Spleen (tissue), 7 donors: ENCODE data around the gene UXT.
"Not testable (repeated sequence)": the region's sequence is repeated elsewhere in the genome, so short reads cannot be mapped to it uniquely, and the experiment has no call there.

Source experiments
- POLR2A ChIP-seq, 3 donors: fragments of 450-650 bp; IDR thresholded peaks; one replicate each; pipeline ENCODE4 v1.5.1; 2017; ENCODE audit warnings: antibody characterized with exemption in 3 of 3, mild to moderate bottlenecking in 1 of 3
- TF ChIP-seq, protein P1 (sequence below), 11 experiments: fragments of 200-600 bp in 7 of 11; fragments of 450-650 bp in 4 of 11; sonication (generic) in 4 of 11; IDR thresholded peaks in 8 of 11; conservative IDR thresholded peaks in 3 of 11; 1 replicate in 7 of 11; 2 replicates in 4 of 11; pipeline versions ENCODE4 v1.4.0 to v1.8.0; 2016 to 2021; ENCODE audit warnings: antibody characterized with exemption in 11 of 11, inconsistent platforms in 4 of 11, mild to moderate bottlenecking in 1 of 11
- donor health status: DM: no; HTN: no; CAD: no; lungs with moderate emphysema.
- donor health status: DM: no; HTN: no; CAD: no.
- donor health status: DM: no; HTN: no; CAD: no.

DNA sequence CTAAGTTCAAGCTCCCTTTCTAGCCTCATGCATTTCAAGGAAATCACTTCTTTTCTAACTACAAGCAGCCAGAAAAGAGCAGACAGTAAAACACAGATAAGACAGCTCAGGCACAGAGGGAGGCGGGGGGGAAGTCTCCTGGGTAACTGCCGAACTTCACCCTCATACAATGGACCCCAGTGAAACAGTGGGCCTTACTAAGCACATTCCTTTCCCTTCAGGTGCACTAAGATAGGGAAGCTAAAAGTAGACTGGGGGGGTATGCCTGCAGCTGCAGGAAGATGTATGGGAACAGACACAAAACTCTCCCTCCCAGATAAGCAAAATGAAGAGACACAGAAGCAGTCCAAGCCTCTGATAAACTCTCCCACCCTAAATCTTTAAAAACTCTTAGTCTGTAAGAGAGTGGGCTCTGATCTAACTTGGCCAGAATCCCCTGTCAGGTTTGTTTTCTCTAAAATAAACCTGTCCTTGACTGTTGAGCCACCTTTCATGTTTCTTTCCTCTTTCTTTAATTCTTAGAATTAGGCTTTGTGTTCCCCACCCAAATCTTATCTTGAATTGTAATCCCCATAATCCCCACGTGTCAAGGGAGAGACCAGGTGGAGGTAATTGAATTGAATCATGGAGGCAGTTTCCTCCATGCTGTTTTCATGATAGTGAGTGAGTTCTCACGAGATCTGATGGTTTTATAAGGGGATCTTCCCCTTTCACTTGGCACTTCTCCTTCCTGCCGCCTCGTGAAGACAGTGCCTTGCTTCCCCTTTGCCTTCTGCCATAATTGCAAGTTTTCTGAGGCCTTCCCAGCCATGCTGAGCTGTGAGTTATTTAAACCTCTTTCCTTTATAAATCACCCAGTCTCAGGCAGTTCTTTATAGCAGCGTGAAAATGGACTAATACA lies 17.2 kb upstream of the UXT start:
- TF ChIP-seq, protein P1, sequence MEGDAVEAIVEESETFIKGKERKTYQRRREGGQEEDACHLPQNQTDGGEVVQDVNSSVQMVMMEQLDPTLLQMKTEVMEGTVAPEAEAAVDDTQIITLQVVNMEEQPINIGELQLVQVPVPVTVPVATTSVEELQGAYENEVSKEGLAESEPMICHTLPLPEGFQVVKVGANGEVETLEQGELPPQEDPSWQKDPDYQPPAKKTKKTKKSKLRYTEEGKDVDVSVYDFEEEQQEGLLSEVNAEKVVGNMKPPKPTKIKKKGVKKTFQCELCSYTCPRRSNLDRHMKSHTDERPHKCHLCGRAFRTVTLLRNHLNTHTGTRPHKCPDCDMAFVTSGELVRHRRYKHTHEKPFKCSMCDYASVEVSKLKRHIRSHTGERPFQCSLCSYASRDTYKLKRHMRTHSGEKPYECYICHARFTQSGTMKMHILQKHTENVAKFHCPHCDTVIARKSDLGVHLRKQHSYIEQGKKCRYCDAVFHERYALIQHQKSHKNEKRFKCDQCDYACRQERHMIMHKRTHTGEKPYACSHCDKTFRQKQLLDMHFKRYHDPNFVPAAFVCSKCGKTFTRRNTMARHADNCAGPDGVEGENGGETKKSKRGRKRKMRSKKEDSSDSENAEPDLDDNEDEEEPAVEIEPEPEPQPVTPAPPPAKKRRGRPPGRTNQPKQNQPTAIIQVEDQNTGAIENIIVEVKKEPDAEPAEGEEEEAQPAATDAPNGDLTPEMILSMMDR (IDR thresholded peaks at IDR 0.05 in 8 of 11, conservative IDR thresholded peaks at IDR 0.05 in 3 of 11) = not testable (repeated sequence)
- not testable (repeated sequence) for TF ChIP-seq POLR2A (IDR thresholded peaks at IDR 0.05)
